ENCODE results near the gene LMNTD2.
A peak's percentile ranks its signal among the peaks of the same experiment; 100 is the strongest.

The LMNTD2 gene

GRCh38 chr11:586376-587316, 26.1 kb upstream of the LMNTD2 start:
- Histone ChIP-seq H3K9me3 (ENCODE audit: insufficient read depth, low read depth, low read length) (peaks cover 4% of the 10 kb centered on the region), H3K4ac (ENCODE audit: low read depth, low read length) (no peak overlapping the region), H2AFZ (ENCODE audit: insufficient read depth, low read length, poor library complexity) (no peak overlapping the region), H3K4me2 (ENCODE audit: low read length) (no peak overlapping the region), H3K79me1 (ENCODE audit: low read length) (no peaks in the 10 kb centered on the region), H3K27ac (ENCODE audit: low read depth, low read length) (peak overlapping the region; percentile 2), H3K18ac (ENCODE audit: low read length) (no peak overlapping the region), H4K12ac (ENCODE audit: low read depth, low read length) (peak overlapping the region; percentile 16), H3K23ac (ENCODE audit: low read length) (no peak overlapping the region), H4K91ac (ENCODE audit: low read depth, low read length) (no peak overlapping the region), H3K4me1 (ENCODE audit: control insufficient read depth in 1 of 2, insufficient read depth in 2 of 2, low read length in 2 of 2) (peaks cover 7 to 13% of the 10 kb centered on the region in 2 experiments), H2BK5ac (ENCODE audit: low read depth, low read length, poor library complexity) (no peak overlapping the region), H3K27me3 (ENCODE audit: insufficient read depth, low read length) (no peaks in the 10 kb centered on the region), H4K8ac (ENCODE audit: low read depth, low read length) (no peak overlapping the region), H3K14ac (ENCODE audit: low read length) (no peak overlapping the region), H3K9ac (ENCODE audit: low read length) (no peak overlapping the region), H3K79me2 (ENCODE audit: control insufficient read depth, insufficient read depth, low read length, poor library complexity) (peaks cover 1% of the 10 kb centered on the region), H2BK12ac (ENCODE audit: low read length) (no peak overlapping the region), H3K4me3 (ENCODE audit: low read depth, low read length) (no peak overlapping the region), H3K36me3 (ENCODE audit: control insufficient read depth in 1 of 2, insufficient read depth in 2 of 2, low read length in 2 of 2) (peaks cover 66 to 69% of the 10 kb centered on the region in 2 experiments), H2AK5ac (ENCODE audit: low read length) (no peak overlapping the region), H2BK120ac (ENCODE audit: insufficient read depth, low read length, poor library complexity) (no peak overlapping the region)
- DNase-seq, result no peak
- WGBS (ENCODE audit: extremely low coverage, insufficient coverage, insufficient read length), result no CpG with 5 or more reads among the region's 32 CpGs

DNA sequence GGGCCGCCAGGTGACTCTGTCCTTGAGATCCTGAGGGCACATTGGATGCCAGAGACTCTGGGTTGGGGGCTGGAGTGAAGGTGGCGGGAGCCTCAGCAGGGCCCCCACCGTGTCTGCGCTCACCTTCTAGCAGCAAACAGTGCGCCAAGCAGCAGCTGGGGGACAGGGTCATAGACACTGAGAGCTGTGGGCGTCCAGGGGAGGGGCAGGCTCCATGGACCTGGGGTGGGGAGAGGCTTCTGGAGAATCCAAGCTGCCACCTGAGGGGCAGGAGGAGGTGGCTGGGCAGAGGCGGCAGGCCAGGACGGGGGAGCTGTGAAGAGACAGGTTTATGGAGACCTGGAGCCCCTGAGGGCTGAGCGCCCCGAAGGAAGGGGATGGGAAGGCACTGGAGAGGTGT, 23.7 kb upstream of the LMNTD2 start:
- no peak overlapping the region for H3K4me3 ChIP-seq (ENCODE audit: low read depth, low read length)
- no peak overlapping the region for H4K91ac ChIP-seq (ENCODE audit: low read depth, low read length)
- H2BK120ac ChIP-seq (ENCODE audit: insufficient read depth, low read length, poor library complexity), result no peak overlapping the region
- no peak overlapping the region for H2AFZ ChIP-seq (ENCODE audit: insufficient read depth, low read length, poor library complexity)
- no peak overlapping the region for H4K12ac ChIP-seq (ENCODE audit: low read depth, low read length)
- no peak overlapping the region for H2BK5ac ChIP-seq (ENCODE audit: low read depth, low read length, poor library complexity)
- no peak overlapping the region for H3K14ac ChIP-seq (ENCODE audit: low read length)
- H3K9ac ChIP-seq (ENCODE audit: low read length), result no peak overlapping the region
- H3K4me2 ChIP-seq (ENCODE audit: low read length), result no peak overlapping the region
- H3K79me1 ChIP-seq (ENCODE audit: low read length), result no peaks in the 10 kb centered on the region
- H3K4me1 ChIP-seq (ENCODE audit: control insufficient read depth in 1 of 2, insufficient read depth in 2 of 2, low read length in 2 of 2), result peaks cover 13% of the 10 kb centered on the region in 2 experiments
- H3K27ac ChIP-seq (ENCODE audit: low read depth, low read length), result no peak overlapping the region
- no peak overlapping the region for H3K18ac ChIP-seq (ENCODE audit: low read length)
- H3K36me3 ChIP-seq (ENCODE audit: control insufficient read depth in 1 of 2, insufficient read depth in 2 of 2, low read length in 2 of 2), result peaks cover 53 to 57% of the 10 kb centered on the region in 2 experiments
- no peak for DNase-seq
- no peak overlapping the region for H2BK12ac ChIP-seq (ENCODE audit: low read length)
- H3K27me3 ChIP-seq (ENCODE audit: insufficient read depth, low read length), result no peaks in the 10 kb centered on the region
- H2AK5ac ChIP-seq (ENCODE audit: low read length), result no peak overlapping the region
- no CpG with 5 or more reads among the region's 10 CpGs for WGBS (ENCODE audit: extremely low coverage, insufficient coverage, insufficient read length)
- H3K4ac ChIP-seq (ENCODE audit: low read depth, low read length), result no peak overlapping the region
- peaks cover 16% of the 10 kb centered on the region for H3K79me2 ChIP-seq (ENCODE audit: control insufficient read depth, insufficient read depth, low read length, poor library complexity)
- H3K23ac ChIP-seq (ENCODE audit: low read length), result no peak overlapping the region
- H4K8ac ChIP-seq (ENCODE audit: low read depth, low read length), result no peak overlapping the region
- peaks cover 2% of the 10 kb centered on the region for H3K9me3 ChIP-seq (ENCODE audit: insufficient read depth, low read depth, low read length)

GRCh38 chr11:581752-582151, 21.2 kb upstream of the LMNTD2 start:
- Histone ChIP-seq H3K23ac (ENCODE audit: low read length) (no peak overlapping the region), H3K79me2 (ENCODE audit: control insufficient read depth, insufficient read depth, low read length, poor library complexity) (peaks cover 40% of the 10 kb centered on the region), H3K4me1 (ENCODE audit: control insufficient read depth in 1 of 2, insufficient read depth in 2 of 2, low read length in 2 of 2) (peaks cover 13 to 14% of the 10 kb centered on the region in 2 experiments), H3K18ac (ENCODE audit: low read length) (no peak overlapping the region), H3K27me3 (ENCODE audit: insufficient read depth, low read length) (no peaks in the 10 kb centered on the region), H3K27ac (ENCODE audit: low read depth, low read length) (no peak overlapping the region), H3K9ac (ENCODE audit: low read length) (no peak overlapping the region), H2BK12ac (ENCODE audit: low read length) (no peak overlapping the region), H3K9me3 (ENCODE audit: insufficient read depth, low read depth, low read length) (peaks cover 2% of the 10 kb centered on the region), H2AK5ac (ENCODE audit: low read length) (no peak overlapping the region), H4K91ac (ENCODE audit: low read depth, low read length) (no peak overlapping the region), H3K4me3 (ENCODE audit: low read depth, low read length) (no peak overlapping the region), H3K4me2 (ENCODE audit: low read length) (no peak overlapping the region), H3K14ac (ENCODE audit: low read length) (no peak overlapping the region), H3K79me1 (ENCODE audit: low read length) (no peaks in the 10 kb centered on the region), H2AFZ (ENCODE audit: insufficient read depth, low read length, poor library complexity) (no peak overlapping the region), H3K36me3 (ENCODE audit: control insufficient read depth in 1 of 2, insufficient read depth in 2 of 2, low read length in 2 of 2) (peaks cover 44 to 51% of the 10 kb centered on the region in 2 experiments), H2BK5ac (ENCODE audit: low read depth, low read length, poor library complexity) (no peak overlapping the region), H2BK120ac (ENCODE audit: insufficient read depth, low read length, poor library complexity) (no peak overlapping the region), H4K12ac (ENCODE audit: low read depth, low read length) (no peak overlapping the region), H4K8ac (ENCODE audit: low read depth, low read length) (no peak overlapping the region), H3K4ac (ENCODE audit: low read depth, low read length) (peak overlapping the region; percentile 5)
- WGBS (ENCODE audit: extremely low coverage, insufficient coverage, insufficient read length), result no CpG with 5 or more reads among the region's 17 CpGs
- no peak for DNase-seq

GRCh38 chr11:581342-581741, 20.8 kb upstream of the LMNTD2 start:
- H3K14ac ChIP-seq (ENCODE audit: low read length), result no peak overlapping the region
- no peak overlapping the region for H4K91ac ChIP-seq (ENCODE audit: low read depth, low read length)
- H2BK120ac ChIP-seq (ENCODE audit: insufficient read depth, low read length, poor library complexity), result no peak overlapping the region
- no peaks in the 10 kb centered on the region for H3K27me3 ChIP-seq (ENCODE audit: insufficient read depth, low read length)
- no peak overlapping the region for H2BK5ac ChIP-seq (ENCODE audit: low read depth, low read length, poor library complexity)
- H2AFZ ChIP-seq (ENCODE audit: insufficient read depth, low read length, poor library complexity), result no peak overlapping the region
- H3K4me2 ChIP-seq (ENCODE audit: low read length), result no peak overlapping the region
- 100% methylated on average over 1 of the region's 14 CpGs for WGBS (ENCODE audit: extremely low coverage, insufficient coverage, insufficient read length)
- H3K4me1 ChIP-seq (ENCODE audit: control insufficient read depth in 1 of 2, insufficient read depth in 2 of 2, low read length in 2 of 2), result peaks cover 12 to 13% of the 10 kb centered on the region in 2 experiments
- no peak overlapping the region for H3K18ac ChIP-seq (ENCODE audit: low read length)
- H3K9me3 ChIP-seq (ENCODE audit: insufficient read depth, low read depth, low read length), result peaks cover 2% of the 10 kb centered on the region
- peaks cover 40 to 47% of the 10 kb centered on the region in 2 experiments for H3K36me3 ChIP-seq (ENCODE audit: control insufficient read depth in 1 of 2, insufficient read depth in 2 of 2, low read length in 2 of 2)
- H3K4me3 ChIP-seq (ENCODE audit: low read depth, low read length), result no peak overlapping the region
- no peak overlapping the region for H3K9ac ChIP-seq (ENCODE audit: low read length)
- H3K79me1 ChIP-seq (ENCODE audit: low read length), result no peaks in the 10 kb centered on the region
- H2AK5ac ChIP-seq (ENCODE audit: low read length), result no peak overlapping the region
- no peak overlapping the region for H4K8ac ChIP-seq (ENCODE audit: low read depth, low read length)
- H3K23ac ChIP-seq (ENCODE audit: low read length), result no peak overlapping the region
- H2BK12ac ChIP-seq (ENCODE audit: low read length), result no peak overlapping the region
- H3K4ac ChIP-seq (ENCODE audit: low read depth, low read length), result peak overlapping the region; percentile 41
- DNase-seq, result no peak
- no peak overlapping the region for H3K27ac ChIP-seq (ENCODE audit: low read depth, low read length)
- H4K12ac ChIP-seq (ENCODE audit: low read depth, low read length), result no peak overlapping the region
- H3K79me2 ChIP-seq (ENCODE audit: control insufficient read depth, insufficient read depth, low read length, poor library complexity), result peaks cover 42% of the 10 kb centered on the region
